MCF 10A (cell line): ENCODE results near the gene UPK1B. TPM values are rescaled to one million over a fixed set of nuclear protein-coding genes. Genes with fewer than 3 reads are reported as not detected.

Experiments used
- BruUV-seq: library from RNA; stranded (reverse); fragments of 400-500 nt; replicated peaks from 2 replicates; lab custom pipeline; 2021; lab: Mats Ljungman, UMichigan
- CTCF ChIA-PET: fragments of 300-600 bp; sonication (Branson Sonifier 250); formaldehyde crosslinking; extraction: SDS; loops from one replicate; lab custom pipeline; 2021; ENCODE audit warnings: antibody characterized with exemption, inconsistent platforms; lab: Yijun Ruan, JAX
- POLR2A ChIA-PET: fragments of 300-600, 350-650 bp; sonication (Branson Sonifier 250); formaldehyde crosslinking; extraction: SDS; loops from one replicate; lab custom pipeline; 2020; ENCODE audit warnings: antibody characterized with exemption, inconsistent platforms; lab: Yijun Ruan, JAX
- DNase-seq: peaks from one replicate; pipeline ENCODE4 v3.0.0-alpha.2; 2018; ENCODE audit not compliant: unreplicated experiment
- H3K27ac Mint-ChIP-seq: one replicate; pipeline ENCODE4 v1.8.0; 2022; ENCODE audit warnings: mild to moderate bottlenecking, low read depth, mixed read lengths; ENCODE audit not compliant: unreplicated experiment
- H3K27me3 Mint-ChIP-seq: one replicate; pipeline ENCODE4 v1.8.0; 2022; ENCODE audit warnings: mixed read lengths; ENCODE audit not compliant: insufficient read depth, unreplicated experiment
- H3K36me3 Mint-ChIP-seq: one replicate; pipeline ENCODE4 v1.8.0; 2022; ENCODE audit warnings: mild to moderate bottlenecking, moderate library complexity, mixed read lengths; ENCODE audit not compliant: insufficient read depth, unreplicated experiment
- H3K4me1 Mint-ChIP-seq: one replicate; pipeline ENCODE4 v1.8.0; 2022; ENCODE audit warnings: mixed read lengths; ENCODE audit not compliant: insufficient read depth, unreplicated experiment
- H3K4me3 Mint-ChIP-seq: one replicate; pipeline ENCODE4 v1.8.0; 2022; ENCODE audit warnings: mild to moderate bottlenecking, moderate library complexity, mixed read lengths; ENCODE audit not compliant: unreplicated experiment
- H3K9me3 Mint-ChIP-seq: one replicate; pipeline ENCODE4 v1.8.0; 2022; ENCODE audit warnings: mixed read lengths; ENCODE audit not compliant: unreplicated experiment
- intact Hi-C: fragments of 100-400 bp; cut with micrococcal nuclease; formaldehyde crosslinking; loops from 2 replicates; pipeline ENCODE4 v1.14.1; 2022
- total RNA-seq: library from RNA; stranded (reverse); gene quantifications from 2 replicates; pipeline ENCODE4 v1.2.3, GENCODE V29; 2022
- TF ChIP-seq, protein P1 (sequence below): fragments of 200-600 bp; IDR thresholded peaks from one replicate; pipeline ENCODE4 v1.8.0; 2022; ENCODE audit warnings: antibody characterized with exemption, mild to moderate bottlenecking; ENCODE audit not compliant: unreplicated experiment

UPK1B gene
- total RNA-seq, 1 experiment from 2014 or later, result not detected

DNA sequence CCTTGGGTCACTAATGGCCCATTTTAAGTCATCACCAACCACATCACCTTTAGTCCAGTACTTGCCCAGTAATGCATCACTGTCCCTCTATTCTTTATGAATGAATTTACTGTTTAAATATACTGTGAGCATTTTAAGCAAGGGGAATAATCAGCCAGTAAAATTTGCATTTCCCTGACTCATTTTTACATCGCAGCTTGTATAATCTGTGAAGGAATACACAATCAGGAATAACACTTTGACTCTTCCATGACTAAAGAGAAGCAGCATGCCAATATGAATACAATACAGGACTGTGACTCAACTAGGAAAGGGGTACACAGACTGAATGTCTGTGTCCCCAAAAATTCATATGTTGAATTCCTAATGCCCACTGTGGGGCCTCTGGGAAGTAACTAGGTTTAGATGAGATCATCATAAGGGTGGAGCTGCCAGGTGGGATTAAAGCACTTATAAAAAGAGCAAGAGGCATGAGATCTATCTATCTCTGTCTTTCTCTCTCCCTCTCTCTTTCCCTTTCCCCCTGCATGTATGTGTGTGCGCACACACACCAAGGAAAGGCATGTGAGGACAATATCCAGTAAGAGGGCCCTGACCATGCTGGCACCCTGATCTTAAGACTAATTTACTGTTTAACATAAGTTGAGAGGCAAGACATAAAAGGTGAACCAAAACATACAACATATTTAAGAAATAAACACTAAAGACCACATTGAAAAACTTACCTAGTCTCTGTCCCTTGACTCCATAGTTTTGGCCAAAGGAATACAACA, 55.2 kb downstream of the UPK1B start:
- peaks cover 65% of the 10 kb centered on the region for H3K36me3 Mint-ChIP-seq
- POLR2A ChIA-PET, result no interaction called here
- CTCF ChIA-PET, result no interaction called here
- no peaks in the 10 kb centered on the region for H3K9me3 Mint-ChIP-seq
- intact Hi-C loops, result no loop called here
- TF ChIP-seq, protein P1, sequence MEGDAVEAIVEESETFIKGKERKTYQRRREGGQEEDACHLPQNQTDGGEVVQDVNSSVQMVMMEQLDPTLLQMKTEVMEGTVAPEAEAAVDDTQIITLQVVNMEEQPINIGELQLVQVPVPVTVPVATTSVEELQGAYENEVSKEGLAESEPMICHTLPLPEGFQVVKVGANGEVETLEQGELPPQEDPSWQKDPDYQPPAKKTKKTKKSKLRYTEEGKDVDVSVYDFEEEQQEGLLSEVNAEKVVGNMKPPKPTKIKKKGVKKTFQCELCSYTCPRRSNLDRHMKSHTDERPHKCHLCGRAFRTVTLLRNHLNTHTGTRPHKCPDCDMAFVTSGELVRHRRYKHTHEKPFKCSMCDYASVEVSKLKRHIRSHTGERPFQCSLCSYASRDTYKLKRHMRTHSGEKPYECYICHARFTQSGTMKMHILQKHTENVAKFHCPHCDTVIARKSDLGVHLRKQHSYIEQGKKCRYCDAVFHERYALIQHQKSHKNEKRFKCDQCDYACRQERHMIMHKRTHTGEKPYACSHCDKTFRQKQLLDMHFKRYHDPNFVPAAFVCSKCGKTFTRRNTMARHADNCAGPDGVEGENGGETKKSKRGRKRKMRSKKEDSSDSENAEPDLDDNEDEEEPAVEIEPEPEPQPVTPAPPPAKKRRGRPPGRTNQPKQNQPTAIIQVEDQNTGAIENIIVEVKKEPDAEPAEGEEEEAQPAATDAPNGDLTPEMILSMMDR, result no peak
- BruUV-seq, result no TSS peak
- H3K27me3 Mint-ChIP-seq, result no peaks in the 10 kb centered on the region
- no peak overlapping the region for H3K27ac Mint-ChIP-seq
- no peaks in the 10 kb centered on the region for H3K4me1 Mint-ChIP-seq
- DNase-seq, result no peak
- no peak overlapping the region for H3K4me3 Mint-ChIP-seq

DNA sequence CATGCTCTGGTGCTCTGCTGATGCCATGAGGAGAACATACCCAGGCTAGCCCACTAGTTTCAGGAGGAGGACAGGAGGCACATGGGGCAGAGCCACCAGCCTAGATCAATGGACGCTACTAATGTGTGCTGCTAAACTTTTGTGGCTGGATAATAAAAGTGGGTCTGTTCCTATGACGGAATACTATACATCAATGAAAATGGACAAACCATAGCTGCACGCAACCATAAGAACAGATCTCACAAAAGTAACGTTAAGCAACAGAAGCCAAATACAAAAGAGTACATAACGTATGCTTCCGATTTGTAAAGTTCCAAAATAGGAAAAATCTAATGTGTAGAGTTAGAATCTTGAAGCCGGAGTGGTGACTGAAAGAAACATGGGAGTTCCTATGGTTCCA, 55.8 kb downstream of the UPK1B start:
- ChIA-PET CTCF (no interaction called here), POLR2A (no interaction called here)
- intact Hi-C loops, result no loop called here
- H3K27me3 Mint-ChIP-seq, result no peaks in the 10 kb centered on the region
- no TSS peak for BruUV-seq
- H3K4me1 Mint-ChIP-seq, result no peaks in the 10 kb centered on the region
- TF ChIP-seq, protein P1, result no peak
- no peak overlapping the region for H3K4me3 Mint-ChIP-seq
- H3K9me3 Mint-ChIP-seq, result no peaks in the 10 kb centered on the region
- DNase-seq, result no peak
- peaks cover 66% of the 10 kb centered on the region for H3K36me3 Mint-ChIP-seq
- H3K27ac Mint-ChIP-seq, result no peak overlapping the region

DNA sequence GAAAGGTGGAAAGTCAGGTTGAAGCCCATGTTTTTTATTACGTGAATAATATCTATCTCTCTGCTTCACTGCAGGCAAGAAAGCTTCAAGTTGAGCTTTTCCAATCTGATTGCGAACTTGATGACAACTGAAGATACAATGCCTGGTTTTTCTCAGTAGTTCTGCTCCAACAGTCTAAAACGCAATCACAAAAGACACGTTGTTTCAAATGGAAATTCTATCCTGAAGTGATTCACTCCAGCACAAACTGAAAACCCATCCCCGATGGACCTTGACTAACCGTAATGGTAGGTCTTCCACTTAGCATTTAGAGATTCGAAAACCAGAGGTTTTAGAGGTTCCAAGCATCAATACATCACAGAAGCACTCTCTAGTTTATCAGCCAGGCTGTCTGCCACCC, 56.7 kb downstream of the UPK1B start:
- Mint-ChIP-seq H3K4me1 (peaks cover 6% of the 10 kb centered on the region), H3K36me3 (peaks cover 69% of the 10 kb centered on the region), H3K27ac (no peak overlapping the region), H3K27me3 (no peaks in the 10 kb centered on the region), H3K9me3 (no peaks in the 10 kb centered on the region), H3K4me3 (no peak overlapping the region)
- intact Hi-C loops, result no loop called here
- POLR2A ChIA-PET, result no interaction called here
- CTCF ChIA-PET, result interaction anchor here (0.7 to 1.3 kb wide), 2 partner anchors 11 to 19 kb away, joined by 3 to 4 read pairs; no protein-coding TSS in a partner anchor
- BruUV-seq, result no TSS peak
- TF ChIP-seq, protein P1, result no peak
- DNase-seq, result no peak

DNA sequence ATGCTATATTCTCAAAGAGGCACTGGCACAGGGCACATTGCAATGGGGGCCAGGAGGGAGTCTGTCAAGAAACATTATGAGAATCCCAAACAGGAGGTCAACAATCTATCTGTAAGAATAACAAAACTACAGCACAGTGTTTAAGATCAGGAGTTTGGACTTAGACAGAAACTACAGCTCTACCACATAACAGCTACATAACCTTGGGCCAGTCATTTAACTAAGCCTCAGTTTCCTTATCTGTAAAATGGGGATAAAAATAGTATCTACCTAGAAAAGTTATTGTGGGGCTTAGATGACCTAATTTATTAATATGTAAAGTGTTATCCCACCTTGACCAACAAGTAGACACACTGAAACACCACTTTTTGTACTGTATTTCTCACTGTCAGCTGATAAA, 57.3 kb downstream of the UPK1B start:
- H3K4me1 Mint-ChIP-seq, result peaks cover 12% of the 10 kb centered on the region
- POLR2A ChIA-PET, result interaction anchor here (1.5 kb wide), 1 partner anchor 10 kb away, joined by 6 read pairs; the partner anchor contains the start of gene B4GALT4
- CTCF ChIA-PET, result interaction anchor here (0.7 to 1.3 kb wide), 2 partner anchors 10 to 19 kb away, joined by 3 to 4 read pairs; no protein-coding TSS in a partner anchor
- H3K9me3 Mint-ChIP-seq, result no peaks in the 10 kb centered on the region
- intact Hi-C loops, result no loop called here
- peaks cover 64% of the 10 kb centered on the region for H3K36me3 Mint-ChIP-seq
- DNase-seq, result no peak
- H3K27ac Mint-ChIP-seq, result no peak overlapping the region
- TF ChIP-seq, protein P1, result no peak
- no TSS peak for BruUV-seq
- H3K4me3 Mint-ChIP-seq, result no peak overlapping the region
- H3K27me3 Mint-ChIP-seq, result no peaks in the 10 kb centered on the region
